Measurements from ENCODE around the gene PARD3.

Gene PARD3

GRCh38 chr10:34523017-34523767 lies 291.9 kb downstream of the PARD3 start:
- DNase-seq = no peak

DNA sequence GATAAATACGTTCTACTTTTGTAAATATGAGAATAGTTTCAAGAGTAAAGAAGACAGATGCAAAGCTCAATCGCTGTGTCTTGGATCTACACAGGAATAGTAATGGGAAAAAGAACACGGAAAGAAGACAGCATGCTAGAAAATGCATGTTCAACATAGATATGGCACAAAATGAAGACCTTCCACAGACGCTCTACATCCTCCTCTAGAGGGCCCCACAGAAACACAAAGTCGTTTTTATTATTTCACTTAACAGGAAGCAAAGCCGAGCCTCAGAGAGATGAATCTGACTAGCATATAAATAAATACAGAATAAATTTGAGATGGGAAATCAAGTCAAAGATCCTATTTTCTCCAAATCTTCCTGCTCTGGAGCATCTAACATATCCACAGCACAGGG lies 292.6 kb downstream of the PARD3 start:
- DNase-seq = no peak

GRCh38 chr10:34520510-34520909 lies 294.6 kb downstream of the PARD3 start:
- DNase-seq = no peak

DNA sequence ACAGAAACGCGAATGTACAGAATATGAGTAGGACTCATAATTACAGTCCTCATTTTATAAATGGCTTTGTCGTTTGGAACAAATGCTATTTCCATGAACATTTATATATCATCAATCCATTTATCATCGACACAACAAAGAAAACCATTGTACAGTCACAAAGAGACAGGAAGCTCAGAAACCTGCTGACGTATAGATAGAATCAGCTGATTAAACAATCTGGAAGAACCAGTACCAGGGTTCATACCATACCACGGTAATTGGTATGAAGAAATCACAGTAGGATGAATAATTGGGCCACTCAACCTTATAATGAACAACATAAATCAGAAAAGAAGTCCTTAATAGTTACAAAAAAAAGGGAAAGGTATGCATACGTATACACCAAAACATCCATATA lies 295.0 kb downstream of the PARD3 start:
- DNase-seq = no peak

DNA sequence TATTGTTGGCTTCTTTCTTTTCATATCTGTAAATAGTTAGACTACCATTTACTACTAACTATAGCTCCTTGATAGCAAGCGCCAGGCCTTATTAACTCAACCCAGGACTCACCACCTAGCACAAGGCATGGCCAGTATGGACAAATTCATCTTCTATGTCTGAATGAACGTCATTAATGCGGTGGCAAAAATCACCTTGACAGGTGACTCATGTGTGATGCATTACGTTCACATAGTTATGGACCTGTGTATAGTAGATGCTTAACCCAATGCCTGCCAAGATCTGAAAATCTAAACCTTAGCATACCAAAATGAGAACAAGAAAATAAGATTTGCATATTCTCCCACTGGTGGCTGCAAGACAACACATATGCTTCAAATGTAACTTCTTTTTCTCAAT lies 300.8 kb downstream of the PARD3 start:
- no peak for DNase-seq

DNA sequence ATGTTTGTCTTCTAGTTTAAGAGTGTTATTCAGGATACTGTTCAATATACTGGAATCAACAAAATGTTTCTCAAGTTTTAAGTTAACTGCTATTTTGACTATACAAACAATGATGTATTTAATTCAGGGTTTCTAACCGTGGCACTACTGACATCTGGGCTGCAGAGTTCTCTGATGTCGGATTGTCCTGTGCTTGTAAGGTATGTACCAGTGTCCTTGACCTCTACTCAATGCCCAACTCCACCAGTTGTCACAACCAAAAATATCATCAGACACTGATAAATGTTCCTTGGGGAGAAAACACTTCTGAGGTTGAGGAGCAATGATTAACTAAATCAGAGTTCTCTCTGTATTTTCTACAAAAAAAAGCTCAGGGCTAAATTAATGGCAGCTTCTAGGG lies 301.5 kb downstream of the PARD3 start:
- DNase-seq = no peak

DNA sequence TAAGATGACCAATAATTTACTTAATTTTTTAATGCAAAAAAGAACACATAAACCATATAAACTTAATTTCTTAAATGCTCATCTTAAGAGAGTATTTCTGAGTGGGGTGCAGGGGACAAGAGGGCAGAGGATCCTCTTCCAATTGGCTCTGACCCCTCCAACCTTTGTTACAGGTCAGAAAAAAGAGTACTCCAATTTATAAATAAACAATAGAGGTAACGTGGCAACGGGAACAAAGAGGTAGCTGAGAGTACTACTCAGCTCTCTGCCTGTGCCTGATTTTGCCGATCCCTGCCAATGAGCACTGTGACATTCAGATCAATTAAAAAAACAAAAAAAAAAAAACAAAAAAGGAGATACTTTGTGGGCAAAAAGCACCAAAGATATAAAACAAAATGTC lies 307.9 kb downstream of the PARD3 start:
- no peak for DNase-seq

DNA sequence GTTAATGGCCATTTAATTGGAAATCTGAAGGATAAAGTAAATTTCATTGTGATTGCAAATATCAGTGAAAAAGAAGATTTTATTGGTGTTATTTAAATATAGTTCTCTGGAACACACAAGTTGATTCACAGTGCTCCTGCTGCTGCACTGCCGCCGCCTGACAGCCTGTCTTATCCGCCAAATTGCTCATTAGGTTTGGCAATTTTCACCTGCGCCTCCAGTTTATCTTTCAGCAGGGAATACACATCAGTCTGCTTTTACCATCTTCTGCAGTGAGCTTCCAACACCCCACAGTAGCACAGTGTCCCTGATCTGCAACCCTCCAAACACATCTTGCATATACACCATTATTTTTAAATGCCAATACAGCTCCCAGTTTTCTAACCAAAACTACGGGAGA lies 308.3 kb downstream of the PARD3 start:
- DNase-seq = no peak

GRCh38 chr10:34505338-34505737 lies 309.8 kb downstream of the PARD3 start:
- DNase-seq = no peak

DNA sequence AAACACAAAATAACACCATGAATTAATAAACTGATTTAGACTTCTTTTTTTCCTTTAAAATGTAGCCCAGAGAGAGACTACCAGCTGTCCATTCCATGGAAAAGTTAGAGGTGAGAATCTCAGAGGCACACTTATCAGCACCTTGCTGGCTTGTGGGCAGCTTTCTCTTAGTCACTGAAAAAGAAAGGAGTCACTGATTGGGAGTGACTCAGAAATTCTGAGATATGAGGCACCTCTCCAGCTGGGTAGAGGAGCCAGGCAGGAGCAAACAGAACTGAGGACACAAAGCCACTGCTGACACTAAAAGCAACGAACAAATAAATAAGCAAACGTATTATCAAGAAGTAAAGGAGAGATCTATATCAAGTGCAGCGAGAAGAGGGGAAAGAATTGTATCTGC lies 310.6 kb downstream of the PARD3 start:
- no peak for DNase-seq

- DNase-seq = no peak
Observed at GRCh38 chr10:34503704-34504103, 311.4 kb downstream of the PARD3 start.

GRCh38 chr10:34499612-34500279 lies 315.4 kb downstream of the PARD3 start:
- DNase-seq = no peak

DNA sequence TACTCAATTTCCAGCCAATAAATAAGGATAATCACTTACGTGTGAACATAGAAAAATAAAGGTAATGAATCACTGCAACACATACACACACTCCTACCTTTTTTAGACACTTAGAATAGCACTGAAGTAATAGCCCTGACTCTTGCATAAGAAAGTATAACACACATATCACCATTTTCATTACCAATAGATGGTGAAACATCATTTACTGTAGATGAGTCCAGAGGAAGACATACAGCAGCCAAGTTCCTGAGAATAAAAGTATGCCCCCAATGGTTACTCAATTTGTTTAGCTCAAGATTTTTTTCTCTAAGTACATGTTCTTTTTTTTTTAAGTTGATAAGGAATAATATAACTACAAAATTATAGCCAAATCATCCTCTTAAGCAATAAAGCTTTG lies 316.3 kb downstream of the PARD3 start:
- DNase-seq = no peak

DNA sequence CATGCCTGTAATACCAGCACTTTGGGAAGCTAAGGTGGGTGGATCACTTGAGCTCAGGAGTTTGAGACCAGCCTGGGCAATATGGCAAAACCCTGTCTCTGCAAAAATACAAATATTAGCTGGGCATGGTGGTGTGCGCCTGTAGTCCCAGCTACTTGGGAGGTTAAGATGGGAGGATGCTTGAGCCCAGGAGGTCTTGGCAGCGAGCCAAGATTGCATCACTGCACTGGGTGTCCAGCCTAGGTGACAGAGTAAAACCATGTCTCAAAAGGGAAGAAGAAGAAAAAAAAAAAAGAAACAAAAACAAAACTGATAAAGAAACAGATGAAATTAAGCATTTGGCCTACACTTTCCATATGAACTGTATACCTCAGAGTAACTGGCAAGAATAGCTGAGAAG lies 319.2 kb downstream of the PARD3 start:
- DNase-seq = no peak

GRCh38 chr10:34494012-34494411 lies 321.1 kb downstream of the PARD3 start:
- no peak for DNase-seq

- DNase-seq = peak; percentile 3
Observed at GRCh38 chr10:34492081-34492480, 323.0 kb downstream of the PARD3 start.

GRCh38 chr10:34491678-34492077 lies 323.4 kb downstream of the PARD3 start:
- DNase-seq = no peak

DNA sequence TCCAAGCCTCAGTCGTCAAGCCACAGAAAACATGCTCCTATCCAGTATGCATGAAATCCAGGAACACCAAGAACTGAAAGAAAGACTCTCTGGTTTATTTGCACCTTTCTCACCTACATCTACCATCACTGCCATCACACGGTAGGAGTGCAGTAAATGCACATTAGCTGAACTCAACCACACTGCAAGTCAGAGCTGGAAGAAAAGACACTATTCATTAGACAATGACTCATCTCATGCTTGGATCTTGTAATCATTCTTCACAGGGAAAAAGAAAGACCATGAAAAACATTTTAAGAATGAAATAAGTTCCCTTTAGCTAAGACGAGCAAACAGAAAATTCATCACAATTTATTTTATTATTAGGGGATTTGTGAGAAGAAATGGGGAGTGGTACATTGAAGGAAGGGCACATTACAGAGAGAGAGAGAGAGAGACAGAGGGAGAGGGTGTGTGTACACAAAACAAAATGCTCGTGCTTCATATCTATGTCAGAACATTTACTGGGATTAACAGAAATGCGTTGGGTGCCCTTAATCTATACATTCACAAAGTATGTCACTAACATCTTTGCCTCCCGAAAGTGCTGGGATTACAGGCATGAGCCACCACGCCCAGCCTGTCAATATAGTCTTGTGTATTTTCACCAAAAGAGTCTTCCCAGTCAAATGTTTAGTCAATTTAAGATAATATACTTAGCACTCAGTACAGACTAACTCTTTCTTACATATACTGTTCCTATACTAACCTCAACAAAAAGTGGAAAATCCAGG lies 324.9 kb downstream of the PARD3 start:
- no peak for DNase-seq

DNA sequence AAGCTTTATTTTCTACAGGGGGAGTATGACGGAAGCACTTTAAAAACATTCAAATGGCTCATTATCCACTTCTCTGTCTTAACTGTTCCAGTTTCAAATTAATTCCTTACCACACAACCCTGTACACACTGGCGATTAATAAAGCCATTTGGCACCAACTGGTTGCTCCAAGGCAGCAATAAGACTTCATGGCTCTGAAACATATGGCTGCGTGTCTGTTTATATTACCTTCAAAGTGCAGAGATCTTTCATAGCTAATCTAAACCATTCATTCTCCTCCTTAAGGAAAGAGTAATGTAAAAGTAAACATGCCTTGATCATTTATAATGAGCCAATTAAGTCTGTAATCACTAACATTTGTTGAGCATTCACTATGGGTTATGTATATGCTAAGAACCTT lies 325.7 kb downstream of the PARD3 start:
- no peak for DNase-seq

DNA sequence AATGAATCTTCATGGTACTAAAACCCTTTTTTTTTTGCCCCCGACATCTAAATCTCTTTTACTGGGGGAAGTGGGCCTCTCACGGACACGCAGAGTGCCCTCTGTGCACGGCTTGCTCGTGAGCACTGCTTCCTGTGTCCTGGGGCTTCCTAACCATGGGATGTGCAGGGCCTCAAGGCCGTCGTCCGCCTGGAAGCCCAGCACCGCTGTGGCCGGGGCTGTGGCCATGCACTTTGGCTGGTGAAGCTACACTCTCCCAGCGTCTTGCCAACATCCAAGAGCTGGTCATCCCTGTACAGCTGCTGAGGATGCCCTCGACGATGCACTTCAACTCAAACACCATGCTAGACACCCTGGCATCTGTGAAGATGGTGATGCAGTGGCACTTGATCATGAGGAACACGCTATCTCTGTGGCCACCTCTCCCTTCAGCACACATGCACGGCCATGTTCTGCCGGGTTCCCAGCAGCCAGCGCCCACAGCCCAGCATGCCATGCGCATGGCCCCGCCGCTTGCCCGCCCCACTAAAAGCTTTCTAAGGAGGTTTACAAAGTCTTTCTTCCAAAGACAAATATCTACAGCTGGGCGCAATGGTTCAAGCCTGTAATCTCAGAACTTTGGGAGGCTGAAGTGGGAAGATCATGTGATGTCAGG lies 326.5 kb downstream of the PARD3 start:
- DNase-seq = no peak

GRCh38 chr10:34486008-34486407 lies 329.1 kb downstream of the PARD3 start:
- DNase-seq = no peak

GRCh38 chr10:34484164-34484563 lies 330.9 kb downstream of the PARD3 start:
- DNase-seq = no peak

- no peak for DNase-seq
Observed at GRCh38 chr10:34480345-34480744, 334.8 kb downstream of the PARD3 start.
